B cell (primary cell): ENCODE results near the gene SLC7A1. TPM values are rescaled to one million over a fixed set of nuclear protein-coding genes. Genes with fewer than 3 reads are reported as not detected.

Experiments
- ATAC-seq: fragments of 200-7000 bp; cut with Tn5 transposase; one replicate; pipeline ENCODE4 v1.10.0; 2021; ENCODE audit warnings: low read depth, mild to moderate bottlenecking, moderate number of reproducible peaks, moderate library complexity
- CTCF ChIA-PET: fragments of 350-600 bp; sonication (Branson Sonifier 250); formaldehyde crosslinking; loops from one replicate; lab custom pipeline; 2021; ENCODE audit warnings: antibody characterized with exemption, inconsistent platforms; lab: Charles Lee
- POLR2A ChIA-PET: fragments of 350-600 bp; sonication (Branson Sonifier 250); formaldehyde crosslinking; loops from one replicate; lab custom pipeline; 2021; ENCODE audit warnings: antibody characterized with exemption; lab: Charles Lee
- DNase-seq: peaks from one replicate; pipeline ENCODE4 v3.0.0; 2013
- H2AFZ ChIP-seq: 2 replicates; pipeline ENCODE4 v1.6.1; 2012; ENCODE audit warnings: mild to moderate bottlenecking, low read depth, low read length; ENCODE audit not compliant: insufficient read depth, poor library complexity, severe bottlenecking
- H3K27ac ChIP-seq, 2 donors: 1 replicate in 1 of 2; 2 replicates in 1 of 2; pipeline ENCODE4 v1.5.1; 2012 to 2013; ENCODE audit warnings: low read length in 2 of 2, mild to moderate bottlenecking in 2 of 2, moderate library complexity in 1 of 2
- H3K27me3 ChIP-seq, 4 experiments: fragments of 200-600 bp in 1 of 4; sonication (generic) in 1 of 4; replicated peaks in 1 of 4; 1 replicate in 2 of 4; 2 replicates in 2 of 4; pipeline versions ENCODE4 v1.6.1 to v1.7.0; 2013 to 2016; ENCODE audit warnings: low read length in 3 of 4, mild to moderate bottlenecking in 2 of 4, mixed read lengths in 1 of 4, moderate library complexity in 1 of 4; ENCODE audit not compliant: insufficient read depth in 4 of 4, control insufficient read depth in 3 of 4; ENCODE audit errors: control extremely low read depth in 1 of 4
- H3K36me3 ChIP-seq, 2 experiments: replicated peaks in 1 of 2; 1 replicate in 1 of 2; 2 replicates in 1 of 2; pipeline versions ENCODE4 v1.6.1 to v1.7.1; 2013; ENCODE audit warnings: low read length in 1 of 2; ENCODE audit not compliant: insufficient read depth in 2 of 2, control insufficient read depth in 1 of 2; ENCODE audit errors: control extremely low read depth in 1 of 2, extremely low read depth in 1 of 2
- H3K4me1 ChIP-seq, 2 donors: fragments of 200-600 bp in 1 of 2; sonication (generic) in 1 of 2; 1 replicate in 1 of 2; 2 replicates in 1 of 2; pipeline versions ENCODE4 v1.5.1 to v1.6.1; 2013 to 2017; ENCODE audit warnings: low read length in 2 of 2; ENCODE audit not compliant: control insufficient read depth in 2 of 2, insufficient read depth in 2 of 2
- H3K4me2 ChIP-seq: replicated peaks from 2 replicates; pipeline ENCODE3; 2012; ENCODE audit warnings: mild to moderate bottlenecking, low read depth, low read length; ENCODE audit not compliant: poor library complexity, severe bottlenecking
- H3K4me3 ChIP-seq, 5 experiments: fragments of 200-600 bp in 1 of 5; sonication (generic) in 1 of 5; 1 replicate in 3 of 5; 2 replicates in 2 of 5; pipeline versions ENCODE4 v1.5.1 to v1.7.0; 2011 to 2016; ENCODE audit warnings: low read length in 4 of 5, mild to moderate bottlenecking in 4 of 5, low read depth in 2 of 5, control low read depth in 1 of 5, moderate library complexity in 1 of 5; ENCODE audit not compliant: insufficient read depth in 1 of 5; ENCODE audit errors: control extremely low read depth in 1 of 5, extremely low read depth in 1 of 5
- H3K79me2 ChIP-seq: fragments of 200-600 bp; sonication (generic); one replicate; pipeline ENCODE4 v1.6.0; 2016; ENCODE audit warnings: low read length; ENCODE audit not compliant: control insufficient read depth, insufficient read depth
- H3K9ac ChIP-seq: fragments of 200-600 bp; sonication (generic); 2 replicates; pipeline ENCODE4 v1.6.1; 2017; ENCODE audit warnings: mild to moderate bottlenecking, low read length, moderate library complexity
- H3K9me3 ChIP-seq, 3 donors: one replicate each; pipeline versions ENCODE4 v1.6.1 to v1.7.1; 2013; ENCODE audit warnings: low read length in 2 of 3; ENCODE audit not compliant: control insufficient read depth in 2 of 3, insufficient read depth in 1 of 3; ENCODE audit errors: control extremely low read depth in 1 of 3
- H4K20me1 ChIP-seq: 2 replicates; pipeline ENCODE4 v1.6.0; 2012; ENCODE audit warnings: mild to moderate bottlenecking, low read length; ENCODE audit not compliant: insufficient read depth, control insufficient read depth, poor library complexity, severe bottlenecking
- H3K27ac Mint-ChIP-seq: one replicate; pipeline ENCODE4 v1.8.0; 2021; ENCODE audit warnings: mixed read lengths
- H3K27me3 Mint-ChIP-seq: one replicate; pipeline ENCODE4 v1.8.0; 2021; ENCODE audit warnings: mixed read lengths
- H3K4me1 Mint-ChIP-seq: one replicate; pipeline ENCODE4 v1.8.0; 2021; ENCODE audit warnings: mixed read lengths
- H3K4me3 Mint-ChIP-seq: one replicate; pipeline ENCODE4 v1.8.0; 2021; ENCODE audit warnings: mixed read lengths
- H3K9me3 Mint-ChIP-seq: one replicate; pipeline ENCODE4 v1.8.0; 2022; ENCODE audit warnings: mixed read lengths; ENCODE audit not compliant: insufficient read depth
- EZH2 ChIP-seq: IDR thresholded peaks from 2 replicates; pipeline ENCODE4 v1.6.1; 2012; ENCODE audit warnings: borderline replicate concordance, low read depth, mild to moderate bottlenecking, moderate library complexity, low read length; ENCODE audit not compliant: insufficient read depth, poor library complexity, severe bottlenecking
- WGBS: methylation state at CpG from one replicate; pipeline ENCODE4 v1.1.5; 2013; ENCODE audit warnings: missing lambda C conversion rate; ENCODE audit not compliant: insufficient coverage; 5-methylcytosine and 5-hydroxymethylcytosine counted together
- intact Hi-C: fragments of 100-400 bp; cut with micrococcal nuclease; formaldehyde crosslinking; loops from one replicate; pipeline ENCODE4 v1.10.0; 2022
- polyA plus RNA-seq: library from polyadenylated mRNA; depleted of rRNA; stranded (reverse); fragments of >200 nt; gene quantifications from 2 replicates; pipeline ENCODE4 v1.2.3, GENCODE V29; 2012
- total RNA-seq, 2 donors: library from RNA; stranded (reverse); fragments of 120-200 nt in 1 of 2; gene quantifications; 1 replicate in 1 of 2; 2 replicates in 1 of 2; pipeline versions ENCODE4 v1.2.3 to v1.2.4, GENCODE V29; 2013 to 2022
- TF ChIP-seq, protein P1 (sequence below): fragments of 200-600 bp; IDR thresholded peaks from one replicate; pipeline ENCODE4 v1.8.0; 2022; ENCODE audit warnings: antibody characterized with exemption, mild to moderate bottlenecking

Gene SLC7A1
- total and polyA plus RNA-seq, 2 donors (not counting 1 experiment from before 2014, with no cell fraction given), result 3.3 to 23.1 TPM

DNA sequence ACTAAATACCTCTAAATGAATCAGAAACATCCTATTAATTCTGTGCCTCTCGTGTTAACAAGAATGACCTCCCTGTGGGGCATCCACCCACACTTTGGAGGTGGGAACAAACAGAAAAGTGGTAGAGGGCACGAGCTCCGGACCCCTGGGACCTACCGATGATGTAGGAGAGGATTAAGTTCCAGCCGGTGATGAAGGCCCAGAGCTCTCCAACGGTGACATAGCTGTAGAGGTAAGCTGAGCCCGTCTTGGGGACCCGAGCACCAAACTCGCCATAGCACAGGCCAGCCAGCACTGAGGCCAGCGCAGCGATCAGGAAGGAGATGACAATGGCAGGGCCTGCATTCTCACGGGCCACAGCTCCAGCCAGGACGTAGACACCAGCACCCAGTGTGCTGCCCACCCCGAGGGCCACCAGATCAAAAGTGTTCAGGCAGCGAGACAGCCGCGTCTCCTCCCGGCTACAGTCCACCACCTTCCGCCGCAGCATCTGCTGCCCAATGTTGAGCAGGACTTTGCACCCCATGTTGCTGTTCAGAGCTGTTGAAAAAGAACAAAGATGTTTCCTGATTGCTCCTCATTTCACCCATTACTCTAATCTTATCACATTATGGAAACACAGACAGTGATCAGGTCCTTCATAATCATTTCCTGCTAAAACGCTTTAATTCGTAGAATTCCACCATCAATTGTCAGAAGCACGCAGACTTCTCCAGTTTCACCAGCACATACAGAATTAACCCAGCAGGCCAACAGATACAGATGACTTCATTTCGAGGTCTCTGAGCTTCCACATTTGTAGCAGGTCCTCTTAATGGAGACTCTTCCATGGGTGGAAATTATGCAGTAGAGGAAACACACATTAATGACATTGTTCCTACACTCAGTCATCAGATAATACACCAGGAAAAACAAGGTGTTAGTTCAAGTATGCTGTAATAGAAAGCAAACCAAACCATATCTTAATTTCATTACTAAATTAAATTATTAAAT lies 59.5 kb downstream of the SLC7A1 start:
- Histone ChIP-seq H3K4me2 (no peak overlapping the region), H3K4me1 (no peaks in the 10 kb centered on the region), H3K9me3 (no peaks in the 10 kb centered on the region), H2AFZ (no peak overlapping the region), H4K20me1 (no peaks in the 10 kb centered on the region), H3K9ac (no peak overlapping the region), H3K79me2 (peaks cover 3% of the 10 kb centered on the region), H3K27ac (no peak overlapping the region), H3K4me3 (no peak overlapping the region), H3K27me3 (no peaks in the 10 kb centered on the region), H3K36me3 (peaks cover 0 to 16% of the 10 kb centered on the region in 2 experiments)
- no peak overlapping the region for H3K4me3 Mint-ChIP-seq
- intact Hi-C loops, result no loop called here
- DNase-seq (no peak), ATAC-seq (no peak)
- TF ChIP-seq, protein P1, sequence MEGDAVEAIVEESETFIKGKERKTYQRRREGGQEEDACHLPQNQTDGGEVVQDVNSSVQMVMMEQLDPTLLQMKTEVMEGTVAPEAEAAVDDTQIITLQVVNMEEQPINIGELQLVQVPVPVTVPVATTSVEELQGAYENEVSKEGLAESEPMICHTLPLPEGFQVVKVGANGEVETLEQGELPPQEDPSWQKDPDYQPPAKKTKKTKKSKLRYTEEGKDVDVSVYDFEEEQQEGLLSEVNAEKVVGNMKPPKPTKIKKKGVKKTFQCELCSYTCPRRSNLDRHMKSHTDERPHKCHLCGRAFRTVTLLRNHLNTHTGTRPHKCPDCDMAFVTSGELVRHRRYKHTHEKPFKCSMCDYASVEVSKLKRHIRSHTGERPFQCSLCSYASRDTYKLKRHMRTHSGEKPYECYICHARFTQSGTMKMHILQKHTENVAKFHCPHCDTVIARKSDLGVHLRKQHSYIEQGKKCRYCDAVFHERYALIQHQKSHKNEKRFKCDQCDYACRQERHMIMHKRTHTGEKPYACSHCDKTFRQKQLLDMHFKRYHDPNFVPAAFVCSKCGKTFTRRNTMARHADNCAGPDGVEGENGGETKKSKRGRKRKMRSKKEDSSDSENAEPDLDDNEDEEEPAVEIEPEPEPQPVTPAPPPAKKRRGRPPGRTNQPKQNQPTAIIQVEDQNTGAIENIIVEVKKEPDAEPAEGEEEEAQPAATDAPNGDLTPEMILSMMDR, result no peak
- no peak for TF ChIP-seq EZH2
- CTCF ChIA-PET, result interaction anchor here (1.0 kb wide), 1 partner anchor 28 kb away, joined by 3 read pairs; no protein-coding TSS in a partner anchor
- no peaks in the 10 kb centered on the region for H3K9me3 Mint-ChIP-seq
- POLR2A ChIA-PET, result no interaction called here
- no peak overlapping the region for H3K27ac Mint-ChIP-seq
- 99% methylated on average over 22 of the region's 24 CpGs for WGBS
- H3K27me3 Mint-ChIP-seq, result no peaks in the 10 kb centered on the region
- peaks cover 3% of the 10 kb centered on the region for H3K4me1 Mint-ChIP-seq

DNA sequence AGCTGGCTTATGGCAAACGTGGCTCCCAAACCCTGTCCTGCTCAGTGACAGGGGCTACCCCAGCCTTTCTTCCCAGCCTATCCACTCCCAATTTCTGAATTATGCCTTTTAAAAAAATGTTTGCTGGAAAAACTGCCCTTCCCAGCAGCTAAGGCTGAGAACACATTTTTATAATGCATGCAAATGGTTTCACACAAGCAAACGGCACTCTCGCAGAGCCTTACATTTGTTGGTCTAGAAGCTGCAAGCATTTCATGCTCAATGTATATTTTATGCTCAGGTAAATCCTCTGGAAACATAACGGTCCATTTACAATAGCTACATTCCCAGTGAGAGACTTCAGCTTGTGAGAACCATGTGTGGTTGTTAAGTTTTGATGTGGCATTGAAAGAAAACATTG lies 61.4 kb downstream of the SLC7A1 start:
- no peaks in the 10 kb centered on the region for H3K4me1 Mint-ChIP-seq
- no peaks in the 10 kb centered on the region for H3K27me3 Mint-ChIP-seq
- POLR2A ChIA-PET, result no interaction called here
- no peak overlapping the region for H3K4me3 Mint-ChIP-seq
- Histone ChIP-seq H4K20me1 (no peaks in the 10 kb centered on the region), H3K4me1 (no peaks in the 10 kb centered on the region), H3K4me2 (no peak overlapping the region), H2AFZ (no peak overlapping the region), H3K9me3 (no peaks in the 10 kb centered on the region), H3K27me3 (no peaks in the 10 kb centered on the region), H3K27ac (no peak overlapping the region), H3K9ac (no peak overlapping the region), H3K4me3 (no peak overlapping the region), H3K79me2 (peaks cover 3% of the 10 kb centered on the region), H3K36me3 (peaks cover 0 to 25% of the 10 kb centered on the region in 2 experiments)
- intact Hi-C loops, result no loop called here
- no peak for DNase-seq
- H3K27ac Mint-ChIP-seq, result no peak overlapping the region
- CTCF ChIA-PET, result interaction anchor here (0.7 kb wide), 1 partner anchor 26 kb away, joined by 3 read pairs; no protein-coding TSS in a partner anchor
- ATAC-seq, result no peak
- H3K9me3 Mint-ChIP-seq, result no peaks in the 10 kb centered on the region
- TF ChIP-seq, protein P1, result no peak
- no peak for TF ChIP-seq EZH2
- 71% methylated on average over 1 of the region's 4 CpGs for WGBS
